Ramos (cell line): ENCODE results near the gene ATP11C.
"Not testable (repeated sequence)": the region's sequence is repeated elsewhere in the genome, so short reads cannot be mapped to it uniquely, and the experiment has no call there.

Experiments used
- in situ Hi-C: fragments of 300-500 bp; cut with MboI; formaldehyde crosslinking; loops from one replicate; pipeline ENCODE4 v1.14.3; 2022; ENCODE audit warnings: low sequenced_read_pairs; ENCODE audit not compliant: unreplicated experiment

ATP11C gene

DNA sequence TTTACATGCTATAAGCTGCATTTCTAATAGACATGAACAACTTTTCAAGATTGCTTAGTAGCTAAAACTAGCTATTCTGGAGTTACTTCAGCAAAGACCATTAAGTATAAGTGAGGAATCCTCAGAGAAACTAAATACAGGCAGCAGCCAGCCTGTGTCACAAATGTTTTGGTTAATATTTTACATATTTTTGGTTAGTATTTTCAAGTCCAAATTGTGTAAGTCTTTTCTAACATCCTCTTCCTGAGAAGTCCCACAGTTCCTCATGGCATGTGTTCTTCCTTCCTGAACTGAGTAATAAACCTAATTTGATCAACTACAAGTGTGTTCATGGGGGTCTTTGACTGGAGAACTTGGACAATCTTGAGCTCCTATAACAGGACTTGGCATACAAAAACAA, 182.5 kb downstream of the ATP11C start:
- in situ Hi-C loops, result no loop called here

DNA sequence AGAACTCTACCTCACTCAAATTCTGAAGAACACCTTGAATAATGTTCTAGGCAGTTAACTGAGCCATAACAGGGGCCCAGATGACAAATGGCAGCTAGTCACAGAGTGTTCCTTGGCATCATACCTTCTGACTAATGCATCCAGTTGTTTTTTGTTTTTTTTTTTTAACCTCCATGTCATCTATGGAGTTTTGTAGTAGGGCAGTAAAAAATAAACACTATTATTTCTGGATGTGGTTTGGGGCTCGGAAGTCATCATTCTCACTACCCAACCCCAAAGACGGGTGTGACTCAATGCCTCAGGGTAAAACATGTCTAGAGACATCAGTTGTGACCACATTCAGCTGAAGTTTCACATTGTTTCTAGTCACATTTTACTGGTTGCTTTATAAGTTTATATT, 193.7 kb downstream of the ATP11C start:
- in situ Hi-C loops, result no loop called here

DNA sequence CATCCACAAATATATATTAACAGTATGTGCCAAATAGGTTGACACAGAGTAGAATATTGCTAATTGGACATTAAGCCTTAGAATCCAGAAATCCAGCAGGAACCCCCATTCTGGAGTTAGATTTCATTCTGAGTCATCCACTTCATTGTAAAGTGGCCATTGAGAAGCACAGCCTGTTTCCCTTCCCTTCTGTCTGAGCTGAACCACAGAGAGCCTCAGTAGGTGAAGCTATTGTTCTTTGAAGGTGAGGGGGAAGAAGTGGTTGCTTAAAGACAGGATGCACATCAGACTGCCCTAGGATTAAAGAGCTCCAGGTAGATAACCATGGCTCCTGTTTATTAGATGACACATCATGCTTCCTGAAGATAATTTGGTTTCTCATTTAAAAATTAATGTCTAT, 194.3 kb downstream of the ATP11C start:
- in situ Hi-C loops, result no loop called here

DNA sequence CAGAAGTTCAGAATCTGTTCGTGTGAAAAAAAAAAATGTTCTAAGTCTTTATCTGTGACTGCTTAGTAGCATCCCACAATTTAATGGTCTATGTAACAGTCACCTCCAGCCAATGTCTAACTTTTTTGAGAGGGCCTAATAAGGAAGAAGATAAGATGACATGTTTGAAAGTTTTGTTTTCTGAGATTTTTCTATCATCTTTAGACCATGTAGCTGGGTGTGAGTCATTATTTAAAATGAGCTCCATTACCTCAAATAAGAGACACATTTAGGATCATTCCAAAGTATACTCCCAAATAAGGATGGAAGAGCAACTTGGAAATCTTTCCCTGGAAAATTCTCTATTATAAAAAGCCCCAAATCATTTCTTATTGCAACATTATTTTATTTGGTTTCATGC, 196.7 kb downstream of the ATP11C start:
- in situ Hi-C loops, result no loop called here

DNA sequence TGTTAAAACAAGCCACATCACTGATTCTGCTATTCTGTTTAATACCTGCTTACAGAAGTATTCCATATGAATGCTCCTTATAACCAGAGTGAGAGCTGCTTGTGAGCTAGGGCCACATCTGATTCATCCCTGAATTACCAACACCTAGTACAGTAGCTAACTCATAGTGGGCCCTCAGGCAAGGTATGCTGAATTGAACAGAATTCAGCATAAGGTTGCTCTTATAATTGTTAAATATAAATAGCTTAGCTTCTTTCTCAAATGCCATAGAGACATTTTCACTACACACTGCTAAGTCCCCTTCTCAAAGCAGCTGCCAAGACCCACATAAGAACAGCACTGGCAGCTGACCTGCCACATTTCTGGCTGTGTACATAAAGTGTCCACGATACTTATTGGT, 197.9 kb downstream of the ATP11C start:
- in situ Hi-C loops, result no loop called here

DNA sequence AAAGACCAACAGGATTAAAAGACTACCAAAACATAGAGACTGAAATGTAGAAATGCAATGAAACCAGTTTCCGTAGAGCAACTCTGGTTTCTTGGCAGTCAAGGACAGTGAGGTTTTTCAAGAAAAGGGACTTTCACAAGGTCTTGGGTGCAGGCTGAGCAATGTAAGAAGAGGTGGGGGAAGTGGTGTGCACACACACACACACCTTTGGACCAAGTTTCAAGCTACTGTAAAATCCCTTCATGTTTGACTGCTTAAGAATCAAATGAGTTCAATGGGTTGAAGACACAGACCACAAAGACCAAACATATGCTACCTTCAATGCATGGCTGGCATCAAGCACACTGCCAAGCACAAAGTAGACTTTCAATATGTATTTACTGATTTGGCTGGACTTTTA, 207.1 kb downstream of the ATP11C start:
- in situ Hi-C loops, result no loop called here

DNA sequence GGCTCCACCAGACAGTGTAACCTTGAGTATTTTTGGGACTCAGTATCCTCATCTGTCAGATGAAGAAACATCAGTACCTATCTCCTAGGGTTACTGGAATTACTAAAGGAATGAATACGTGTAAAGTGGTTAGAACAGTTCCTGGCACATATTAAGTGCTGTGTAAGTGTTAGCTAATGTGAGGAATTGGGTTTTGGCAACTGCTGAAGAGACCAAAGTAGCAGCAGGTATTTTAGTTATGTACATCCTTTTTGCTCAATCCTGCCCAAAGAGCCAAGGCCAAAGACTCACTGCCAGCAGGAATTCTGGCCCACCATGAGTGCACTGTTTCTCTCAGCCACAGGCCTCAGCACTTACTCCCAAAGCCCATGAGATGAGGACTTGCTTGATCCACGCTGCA, 208.2 kb downstream of the ATP11C start:
- in situ Hi-C loops, result no loop called here

DNA sequence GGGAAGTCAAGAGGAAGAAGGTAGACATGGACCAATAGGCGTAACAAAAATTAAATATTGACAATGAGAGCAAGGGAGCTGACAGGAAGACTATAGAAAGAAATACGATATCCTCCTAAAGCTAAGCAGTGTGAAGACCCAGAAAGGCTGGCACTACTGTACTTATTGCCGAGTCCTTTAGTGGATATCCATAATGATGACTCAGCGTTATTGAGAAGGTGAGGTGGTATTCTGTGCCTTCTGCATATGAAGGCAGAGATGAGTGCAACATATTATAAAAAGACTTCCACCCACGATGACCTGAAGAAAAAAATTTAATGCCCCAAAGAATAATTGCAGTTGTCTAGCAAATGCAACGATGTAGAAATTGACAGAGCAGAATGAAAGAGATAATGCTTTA, 211.9 kb downstream of the ATP11C start:
- in situ Hi-C loops, result no loop called here

DNA sequence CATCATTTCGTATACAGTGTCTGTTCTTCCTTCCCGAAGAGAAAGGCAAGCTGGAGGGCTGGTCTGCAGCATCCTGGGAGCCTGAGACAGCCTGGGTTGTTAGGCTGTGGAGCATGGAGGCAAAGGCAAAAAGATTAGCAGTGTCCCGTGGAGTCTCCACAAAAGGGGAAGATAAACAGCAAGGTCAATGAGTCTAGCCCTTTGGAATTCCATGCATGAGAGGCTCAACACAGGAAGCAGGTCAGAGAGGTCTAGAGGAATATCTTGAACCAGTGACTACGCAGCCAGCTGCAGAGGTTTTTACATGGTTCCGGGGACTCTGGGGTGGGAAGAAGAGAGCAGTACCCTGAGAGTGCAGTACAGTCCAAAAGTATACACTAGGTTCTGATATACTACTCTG, 212.7 kb downstream of the ATP11C start:
- in situ Hi-C loops, result no loop called here

DNA sequence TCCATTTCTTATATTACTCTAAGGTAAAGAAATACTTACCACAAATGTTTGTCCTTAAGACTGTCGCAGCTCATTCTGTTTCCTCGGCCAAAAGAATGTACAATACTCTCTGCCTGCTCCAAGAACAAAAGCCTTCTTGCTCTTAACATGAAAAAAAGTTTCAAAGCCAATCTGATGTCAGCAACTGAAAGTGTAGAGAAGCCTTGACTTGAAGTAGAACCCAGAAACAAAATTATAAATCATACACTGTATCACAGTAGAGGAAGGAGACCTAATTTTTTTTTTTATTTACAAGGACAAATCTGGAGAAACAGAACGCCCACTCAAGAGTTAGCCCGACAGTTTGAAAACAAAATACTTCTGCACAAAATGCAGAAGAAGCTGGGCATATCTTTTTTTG, 224.8 kb downstream of the ATP11C start, which contains the start of gene MCF2:
Gene MCF2 (minus strand): TSS at position 101 of the 400 bp plus-strand sequence. CDS start 56,423 bp downstream, outside the sequence.
- in situ Hi-C loops, result no loop called here

DNA sequence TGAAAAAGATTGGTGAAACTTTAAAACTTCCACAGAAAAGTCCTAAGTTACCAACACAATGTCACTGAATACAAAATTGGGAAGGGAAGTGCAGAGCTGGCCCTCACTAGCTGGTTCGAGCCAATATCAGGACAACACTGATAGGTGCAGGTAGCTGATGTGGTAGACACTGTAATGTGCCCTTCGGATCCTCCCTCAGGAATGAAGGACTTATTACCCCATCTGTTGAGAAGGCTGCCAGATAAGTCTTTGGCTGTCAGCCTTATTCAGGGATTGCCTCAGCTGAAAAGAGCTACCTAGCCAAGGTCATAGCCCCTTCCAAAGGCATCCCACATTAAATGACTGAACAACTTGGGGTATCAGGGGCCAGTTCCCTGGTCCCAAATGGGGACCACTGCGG, 230.2 kb downstream of the ATP11C start:
- in situ Hi-C loops, result no loop called here

DNA sequence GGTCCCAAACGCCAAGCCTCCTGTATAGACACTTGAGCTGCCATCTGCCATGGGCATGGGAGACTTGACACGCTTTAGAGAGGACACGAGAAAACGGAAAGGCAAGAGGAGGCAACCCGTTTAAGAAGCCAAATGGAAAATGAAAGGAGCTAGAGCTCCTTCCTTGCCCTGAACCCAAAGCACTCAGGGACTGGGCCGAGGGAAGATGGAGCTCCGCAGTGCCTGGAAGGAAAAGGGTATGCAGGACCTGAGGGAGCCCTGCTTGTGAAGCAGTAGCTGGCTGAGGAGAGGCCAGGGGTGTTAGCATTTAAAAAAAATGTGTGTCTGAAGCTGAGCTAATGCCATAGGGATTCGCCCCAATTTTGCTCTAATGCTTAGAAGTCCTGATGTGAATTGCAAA, 239.9 kb downstream of the ATP11C start:
- in situ Hi-C loops, result no loop called here

DNA sequence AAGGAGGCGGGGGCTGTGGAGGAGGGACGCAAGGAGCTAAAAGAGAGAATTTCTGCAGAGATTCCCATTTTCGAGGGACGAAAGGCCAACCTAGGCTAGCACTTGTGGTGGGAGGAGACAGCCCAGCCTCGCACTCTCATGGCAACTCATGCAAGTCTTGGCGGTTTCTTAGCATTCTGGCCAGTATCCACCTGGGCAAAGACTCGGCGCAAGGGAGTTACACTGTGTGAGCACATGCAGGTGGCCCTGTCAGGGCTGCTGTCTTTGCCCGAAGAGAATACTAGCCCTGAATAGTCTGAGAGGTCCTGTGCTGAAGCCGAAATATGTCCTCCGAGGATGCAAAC, 240.4 kb downstream of the ATP11C start:
- in situ Hi-C loops, result no loop called here

DNA sequence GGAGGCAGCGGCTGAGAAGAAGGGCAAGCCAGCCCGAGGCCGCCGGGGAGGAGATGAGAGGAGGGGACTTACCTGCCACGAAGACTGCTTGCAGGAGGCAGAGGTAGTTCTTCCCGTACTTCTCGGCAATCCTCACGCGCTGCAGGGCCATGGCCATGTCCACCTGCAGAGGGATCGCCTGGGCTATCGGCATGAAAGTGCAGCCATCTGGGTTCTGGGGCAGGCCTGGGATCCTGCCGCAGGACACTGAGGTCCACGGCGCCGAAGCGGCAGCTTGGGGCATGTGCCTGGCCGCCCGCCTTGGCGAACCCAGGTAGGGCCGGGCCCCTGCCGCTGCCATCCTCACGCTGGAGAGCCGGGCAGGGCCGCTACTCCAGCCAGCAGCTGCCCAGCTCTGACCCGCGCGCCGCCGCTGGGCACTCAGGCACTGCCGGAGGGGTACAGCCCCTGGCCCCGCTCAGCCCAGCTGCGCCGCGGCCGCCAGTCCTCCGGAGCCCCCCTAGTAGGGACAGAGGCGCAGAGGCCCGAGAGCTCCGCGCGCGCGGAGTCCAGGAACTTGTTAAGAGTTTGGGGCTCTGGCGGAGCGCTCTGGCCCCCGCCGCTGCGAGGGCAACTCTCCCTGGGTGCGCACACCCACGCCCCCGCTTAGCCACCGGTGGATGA, 240.9 kb downstream of the ATP11C start:
- in situ Hi-C loops, result no loop called here

DNA sequence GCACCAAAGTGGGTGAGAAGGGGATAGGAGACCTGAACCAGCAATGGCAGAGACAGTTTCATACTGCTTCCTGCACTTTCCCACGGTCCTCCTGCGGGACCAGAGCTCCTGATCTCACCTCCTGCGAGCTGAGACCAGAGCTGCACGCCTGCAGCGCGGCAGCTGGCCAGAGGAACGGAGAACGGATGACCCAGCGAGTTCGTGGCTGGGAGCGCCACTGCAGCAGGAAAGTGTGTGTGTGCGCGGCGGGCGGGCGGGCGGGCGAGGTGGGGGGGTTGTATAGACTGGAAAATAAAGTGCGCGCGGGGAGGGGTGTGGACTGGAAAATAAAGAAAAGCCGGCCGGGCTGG, 241.4 kb downstream of the ATP11C start:
- in situ Hi-C loops, result no loop called here

DNA sequence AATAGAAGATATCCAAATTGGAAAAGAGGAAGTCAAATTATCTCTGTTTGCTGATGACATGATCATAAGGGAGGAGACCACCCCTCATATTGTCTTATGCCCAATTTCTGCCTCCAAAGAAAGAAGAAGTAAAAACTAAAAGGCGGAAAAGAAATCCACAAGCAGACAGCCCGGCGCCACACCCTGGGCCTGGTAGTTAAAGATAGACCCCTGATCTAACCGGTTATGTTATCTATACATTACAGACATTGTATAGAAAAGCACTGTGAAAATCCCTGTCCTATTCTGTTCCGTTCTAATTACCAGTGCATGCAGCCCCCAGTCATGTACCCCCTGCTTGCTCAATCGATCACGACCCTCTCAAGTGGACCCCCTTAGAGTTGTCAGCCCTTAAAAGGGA, 247.7 kb downstream of the ATP11C start:
- in situ Hi-C loops, result not testable (repeated sequence)

DNA sequence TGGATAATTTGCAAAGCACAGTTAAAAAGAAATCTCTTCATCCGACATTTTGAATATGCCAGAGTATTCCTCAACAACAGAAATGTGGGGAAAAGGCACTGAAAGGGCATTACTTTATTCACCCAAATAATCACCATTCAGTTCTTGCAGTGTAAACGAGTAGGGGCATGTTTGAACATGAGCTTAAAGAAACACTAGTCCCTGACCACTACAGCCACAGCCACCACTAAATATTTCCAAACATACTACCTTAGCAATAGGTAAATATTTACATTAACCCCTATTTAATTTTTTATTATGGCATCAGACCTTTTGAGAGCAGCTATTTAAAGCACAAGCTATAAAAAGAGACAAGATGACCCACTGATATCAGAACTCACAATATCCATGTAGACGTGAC, 252.5 kb downstream of the ATP11C start:
- in situ Hi-C loops, result no loop called here
